HepG2 (cell line): ENCODE data around the gene PLEKHM2.

Source experiments
- CTCF ChIP-seq: sonication (generic); formaldehyde crosslinking; IDR thresholded peaks from 2 replicates; pipeline ENCODE4 v1.5.0; 2020; ENCODE audit warnings: mild to moderate bottlenecking, missing genetic modification reagents, moderate library complexity
- PHF21A ChIP-seq: sonication (generic); formaldehyde crosslinking; IDR thresholded peaks from 2 replicates; pipeline ENCODE4 v1.5.0; 2020; ENCODE audit warnings: mild to moderate bottlenecking, missing genetic modification reagents
- SUZ12 ChIP-seq: fragments of 150-350 bp; IDR thresholded peaks from 2 replicates; pipeline ENCODE4 v1.6.1; 2014; ENCODE audit warnings: low read depth, low read length
- TCF7L2 ChIP-seq: IDR thresholded peaks from 2 replicates; pipeline ENCODE4 v1.6.1; 2011; ENCODE audit warnings: mild to moderate bottlenecking, low read depth, low read length, moderate library complexity

- TF ChIP-seq CTCF (CRISPR knock-in tag) (no peak), PHF21A (no peak), TCF7L2 (no peak), SUZ12 (no peak)
These were observed 83.8 kb downstream of the PLEKHM2 start for GRCh38 chr1:15767941-15768340.
